Stimulated activated CD8-positive, alpha-beta memory T cell treated with anti-CD3 and anti-CD28 coated beads, Interleukin-12 subunit alpha, Interleukin-12 subunit beta, amount 100 ng/mL, for 4 hours (primary cell): ENCODE data around the gene NGF.

Experiments
- DNase-seq: peaks from one replicate; pipeline ENCODE4 v3.0.0-alpha.2; 2020; ENCODE audit warnings: low read depth

NGF gene

GRCh38 chr1:115237023-115237422 is 101.0 kb downstream of the NGF start:
- DNase-seq: no peak
